Astrocyte (in vitro differentiated cells and primary cell): Measurements from ENCODE around the gene MYO1B. TPM values are rescaled to one million over a fixed set of nuclear protein-coding genes. Genes with fewer than 3 reads are reported as not detected.

Experiments used
- DNase-seq: peaks from one replicate; pipeline ENCODE4 v3.0.0-alpha.2; 2010; ENCODE audit warnings: low read depth
- FAIRE-seq: peaks from 2 replicates; lab custom pipeline; 2011; peaks lifted over from hg19 to GRCh38; lab: Jason Lieb, UNC
- H2AFZ ChIP-seq: 2 replicates; pipeline ENCODE4 v1.6.0; 2012; ENCODE audit warnings: low read depth, low read length, inconsistent platforms
- H3K27ac ChIP-seq: 2 replicates; pipeline ENCODE4 v1.5.1; 2011; ENCODE audit warnings: low read depth, low read length, inconsistent platforms
- H3K27me3 ChIP-seq: 2 replicates; pipeline ENCODE4 v1.6.0; 2011; ENCODE audit warnings: low read length, inconsistent platforms; ENCODE audit not compliant: insufficient read depth
- H3K36me3 ChIP-seq: 2 replicates; pipeline ENCODE4 v1.5.1; 2011; ENCODE audit warnings: low read length, inconsistent platforms; ENCODE audit not compliant: insufficient read depth
- H3K4me1 ChIP-seq: 2 replicates; pipeline ENCODE4 v1.5.1; 2011; ENCODE audit warnings: low read length, inconsistent platforms; ENCODE audit not compliant: insufficient read depth
- H3K4me2 ChIP-seq: 2 replicates; pipeline ENCODE4 v1.6.0; 2012; ENCODE audit warnings: low read length, inconsistent platforms
- H3K4me3 ChIP-seq: 2 replicates; pipeline ENCODE4 v1.5.1; 2011; ENCODE audit warnings: low read depth, mild to moderate bottlenecking, low read length, inconsistent platforms; ENCODE audit not compliant: insufficient read depth
- H3K79me2 ChIP-seq: 2 replicates; pipeline ENCODE4 v1.6.0; 2012; ENCODE audit warnings: mild to moderate bottlenecking, low read length, inconsistent platforms; ENCODE audit not compliant: insufficient read depth
- H3K9ac ChIP-seq: 2 replicates; pipeline ENCODE4 v1.6.0; 2012; ENCODE audit warnings: mild to moderate bottlenecking, low read length, inconsistent platforms
- H3K9me3 ChIP-seq: 2 replicates; pipeline ENCODE4 v1.5.1; 2012; ENCODE audit warnings: low read depth, mild to moderate bottlenecking, low read length, inconsistent platforms; ENCODE audit not compliant: insufficient read depth
- H4K20me1 ChIP-seq: 2 replicates; pipeline ENCODE4 v1.6.0; 2012; ENCODE audit warnings: low read length, inconsistent platforms; ENCODE audit not compliant: insufficient read depth
- H3K27ac Mint-ChIP-seq: one replicate; pipeline ENCODE4 v1.8.0; 2021; ENCODE audit warnings: mild to moderate bottlenecking, mixed read lengths; ENCODE audit not compliant: unreplicated experiment
- H3K27me3 Mint-ChIP-seq: one replicate; pipeline ENCODE4 v1.8.0; 2021; ENCODE audit warnings: low read depth, mixed read lengths; ENCODE audit not compliant: unreplicated experiment
- H3K36me3 Mint-ChIP-seq: one replicate; pipeline ENCODE4 v1.8.0; 2021; ENCODE audit warnings: low read depth, mixed read lengths; ENCODE audit not compliant: unreplicated experiment
- H3K4me1 Mint-ChIP-seq: one replicate; pipeline ENCODE4 v1.8.0; 2021; ENCODE audit warnings: low read depth, mixed read lengths; ENCODE audit not compliant: unreplicated experiment
- H3K4me3 Mint-ChIP-seq: one replicate; pipeline ENCODE4 v1.8.0; 2021; ENCODE audit warnings: mild to moderate bottlenecking, moderate library complexity, mixed read lengths; ENCODE audit not compliant: unreplicated experiment
- H3K9me3 Mint-ChIP-seq: one replicate; pipeline ENCODE4 v1.8.0; 2021; ENCODE audit warnings: mild to moderate bottlenecking, mixed read lengths; ENCODE audit not compliant: unreplicated experiment
- CTCF ChIP-seq: IDR thresholded peaks from 2 replicates; pipeline ENCODE4 v1.5.1; 2011; ENCODE audit warnings: low read depth, mild to moderate bottlenecking, inconsistent platforms, low read length, moderate library complexity; ENCODE audit not compliant: insufficient read depth
- EZH2 ChIP-seq: IDR thresholded peaks from 2 replicates; pipeline ENCODE4 v1.6.1; 2012; ENCODE audit warnings: mild to moderate bottlenecking, low read length, inconsistent platforms; ENCODE audit not compliant: insufficient read depth
- total RNA-seq: library from RNA; stranded (reverse); gene quantifications from 2 replicates; pipeline ENCODE4 v1.2.1, GENCODE V29; 2021

Gene MYO1B
- total RNA-seq, 1 donor from 2014 or later = 95.7 TPM

GRCh38 chr2:191349990-191350389, 104.8 kb downstream of the MYO1B start:
- TF ChIP-seq CTCF = peak; percentile 7
- no peak for TF ChIP-seq EZH2
- Mint-ChIP-seq H3K9me3 (peaks cover 1% of the 10 kb centered on the region), H3K36me3 (peaks cover 14% of the 10 kb centered on the region), H3K27me3 (no peaks in the 10 kb centered on the region), H3K27ac (peak overlapping the region; percentile 26), H3K4me3 (no peak overlapping the region), H3K4me1 (peaks cover 47% of the 10 kb centered on the region)
- Histone ChIP-seq H2AFZ (no peak overlapping the region), H3K27me3 (no peaks in the 10 kb centered on the region), H3K27ac (no peak overlapping the region), H3K79me2 (peaks cover 25% of the 10 kb centered on the region), H3K4me2 (no peak overlapping the region), H4K20me1 (no peaks in the 10 kb centered on the region), H3K4me1 (peaks cover 47% of the 10 kb centered on the region), H3K4me3 (no peak overlapping the region), H3K9me3 (no peaks in the 10 kb centered on the region), H3K9ac (no peak overlapping the region), H3K36me3 (peaks cover 25% of the 10 kb centered on the region)
- DNase-seq (no peak), FAIRE-seq (peak; percentile 9)

- Histone ChIP-seq H3K36me3 (peaks cover 22% of the 10 kb centered on the region), H3K9me3 (no peaks in the 10 kb centered on the region), H3K79me2 (peaks cover 26% of the 10 kb centered on the region), H3K27me3 (no peaks in the 10 kb centered on the region), H3K27ac (peak overlapping the region; percentile 5), H3K4me2 (peak overlapping the region; percentile 10), H2AFZ (no peak overlapping the region), H4K20me1 (no peaks in the 10 kb centered on the region), H3K9ac (no peak overlapping the region), H3K4me1 (peaks cover 38% of the 10 kb centered on the region), H3K4me3 (no peak overlapping the region)
- peak; percentile 92 for FAIRE-seq
- H3K36me3 Mint-ChIP-seq = peaks cover 22% of the 10 kb centered on the region
- H3K27me3 Mint-ChIP-seq = no peaks in the 10 kb centered on the region
- H3K4me1 Mint-ChIP-seq = peaks cover 47% of the 10 kb centered on the region
- H3K9me3 Mint-ChIP-seq = peaks cover 3% of the 10 kb centered on the region
- H3K4me3 Mint-ChIP-seq = no peak overlapping the region
- DNase-seq = peak; percentile 51
- no peak for TF ChIP-seq EZH2
- TF ChIP-seq CTCF = no peak
- peak overlapping the region; percentile 90 for H3K27ac Mint-ChIP-seq
These were observed 105.6 kb downstream of the MYO1B start for GRCh38 chr2:191350826-191351225.

- peak overlapping the region; percentile 90 for H3K27ac Mint-ChIP-seq
- H3K4me3 ChIP-seq = no peak overlapping the region
- H3K79me2 ChIP-seq = peaks cover 26% of the 10 kb centered on the region
- peak overlapping the region; percentile 65 for H3K27ac ChIP-seq
- peaks cover 3% of the 10 kb centered on the region for H3K9me3 Mint-ChIP-seq
- H3K9me3 ChIP-seq = no peaks in the 10 kb centered on the region
- H3K36me3 ChIP-seq = peaks cover 22% of the 10 kb centered on the region
- H3K36me3 Mint-ChIP-seq = peaks cover 25% of the 10 kb centered on the region
- no peaks in the 10 kb centered on the region for H3K27me3 Mint-ChIP-seq
- H3K4me1 ChIP-seq = peaks cover 36% of the 10 kb centered on the region
- FAIRE-seq (no peak), DNase-seq (peak; percentile 53)
- H3K4me2 ChIP-seq = peak overlapping the region; percentile 0
- H3K9ac ChIP-seq = no peak overlapping the region
- no peak overlapping the region for H3K4me3 Mint-ChIP-seq
- H2AFZ ChIP-seq = no peak overlapping the region
- H3K4me1 Mint-ChIP-seq = peaks cover 43% of the 10 kb centered on the region
- H3K27me3 ChIP-seq = no peaks in the 10 kb centered on the region
- H4K20me1 ChIP-seq = no peaks in the 10 kb centered on the region
- TF ChIP-seq EZH2 = no peak
- TF ChIP-seq CTCF = no peak
These were observed 106.1 kb downstream of the MYO1B start for GRCh38 chr2:191351298-191351697.
